Measurements from ENCODE around the gene ANKIB1. TPM values are rescaled to one million over a fixed set of nuclear protein-coding genes. Genes with fewer than 3 reads are reported as not detected.

The ANKIB1 gene
- total RNA-seq, 2 experiments from 2014 or later: 60.0 to 66.9 TPM

- ATAC-seq (ENCODE audit: poor library complexity) (no peak), DNase-seq (peak in 2 of 14 experiments; percentile 4 to 18)
- H3K27me3 ChIP-seq (ENCODE audit: control insufficient read depth in 1 of 2, insufficient read depth in 2 of 2, low read length in 2 of 2): peaks cover 2 to 11% of the 10 kb centered on the region in 2 experiments
- intact Hi-C loops (cut with DNase I, micrococcal nuclease): loop anchor here (1.0 to 5.0 kb wide), 4 partner anchors 24 to 632 kb away; partner anchors contain the start of gene GATAD1 (in 1 of the 2)
- no peaks in the 10 kb centered on the region for H3K9me3 ChIP-seq (ENCODE audit: control insufficient read depth in 1 of 2, insufficient read depth in 1 of 2, low read length in 2 of 2)
- no peaks in the 10 kb centered on the region for H3K36me3 ChIP-seq (ENCODE audit: insufficient read depth, low read length)
- H3K27me3 Mint-ChIP-seq: peaks cover 22% of the 10 kb centered on the region
- POLR2A ChIA-PET: interaction anchor here (1.7 to 6.0 kb wide), 2 partner anchors 24 to 178 kb away, joined by 6 to 50 read pairs; partner anchors contain the start of genes ANKIB1, GATAD1 and KRIT1
- H3K36me3 Mint-ChIP-seq (ENCODE audit: low read depth): no peaks in the 10 kb centered on the region
- CTCF ChIA-PET: interaction anchor here (0.9 to 4.5 kb wide), 6 partner anchors 8 to 105 kb away, joined by 3 to 41 read pairs (median 5); partner anchors contain the start of genes GATAD1, PEX1 and RBM48
- no peak overlapping the region for H3K27ac ChIP-seq (ENCODE audit: low read depth in 1 of 2, low read length in 2 of 2)
- no peak for TF ChIP-seq CTCF (IDR thresholded peaks at IDR 0.05)
- H3K4me1 ChIP-seq (ENCODE audit: insufficient read depth, low read length): peaks cover 11% of the 10 kb centered on the region
- no peak overlapping the region for H3K4me3 Mint-ChIP-seq
- H3K4me1 Mint-ChIP-seq (ENCODE audit: low read depth): peaks cover 12% of the 10 kb centered on the region
- H3K27ac Mint-ChIP-seq: no peak overlapping the region
- H3K4me3 ChIP-seq (ENCODE audit: low read length): no peak overlapping the region
- no peaks in the 10 kb centered on the region for H3K9me3 Mint-ChIP-seq
Observed at GRCh38 chr7:92423710-92424131, 177.9 kb downstream of the ANKIB1 start.

GRCh38 chr7:92425311-92425947 is 179.7 kb downstream of the ANKIB1 start:
- no peaks in the 10 kb centered on the region for H3K9me3 Mint-ChIP-seq

GRCh38 chr7:92427193-92427592 is 181.4 kb downstream of the ANKIB1 start:
- Mint-ChIP-seq H3K4me1 (ENCODE audit: low read depth) (peaks cover 12% of the 10 kb centered on the region), H3K4me3 (no peak overlapping the region), H3K9me3 (no peaks in the 10 kb centered on the region), H3K27ac (no peak overlapping the region), H3K27me3 (peaks cover 22% of the 10 kb centered on the region), H3K36me3 (ENCODE audit: low read depth) (no peaks in the 10 kb centered on the region)
- DNase-seq (no peak), ATAC-seq (ENCODE audit: poor library complexity) (no peak)
- H3K27ac ChIP-seq (ENCODE audit: low read depth in 1 of 2, low read length in 2 of 2): no peak overlapping the region
- no peaks in the 10 kb centered on the region for H3K36me3 ChIP-seq (ENCODE audit: insufficient read depth, low read length)
- CTCF ChIA-PET: interaction anchor here (0.7 to 2.2 kb wide), 3 partner anchors 20 to 69 kb away, joined by 3 to 11 read pairs (median 3); partner anchors contain the start of gene GATAD1
- TF ChIP-seq CTCF (IDR thresholded peaks at IDR 0.05): no peak
- peaks cover 11% of the 10 kb centered on the region for H3K4me1 ChIP-seq (ENCODE audit: insufficient read depth, low read length)
- peaks cover 2 to 11% of the 10 kb centered on the region in 2 experiments for H3K27me3 ChIP-seq (ENCODE audit: control insufficient read depth in 1 of 2, insufficient read depth in 2 of 2, low read length in 2 of 2)
- POLR2A ChIA-PET: no interaction called here
- no peak overlapping the region for H3K4me3 ChIP-seq (ENCODE audit: low read length)
- no peaks in the 10 kb centered on the region for H3K9me3 ChIP-seq (ENCODE audit: control insufficient read depth in 1 of 2, insufficient read depth in 1 of 2, low read length in 2 of 2)
- intact Hi-C loops (cut with DNase I, micrococcal nuclease): no loop called here

More at GRCh38 chr7:92425311-92425947, 179.7 kb downstream of the ANKIB1 start:
- ChIA-PET CTCF (interaction anchor here (2.2 kb wide), 1 partner anchor 22 kb away, joined by 11 read pairs; the partner anchor contains the start of gene GATAD1), POLR2A (interaction anchor here (6.0 kb wide), 1 partner anchor 22 kb away, joined by 50 read pairs; the partner anchor contains the start of gene GATAD1)
- Histone ChIP-seq H3K9me3 (ENCODE audit: control insufficient read depth in 1 of 2, insufficient read depth in 1 of 2, low read length in 2 of 2) (no peaks in the 10 kb centered on the region), H3K36me3 (ENCODE audit: insufficient read depth, low read length) (no peaks in the 10 kb centered on the region), H3K27me3 (ENCODE audit: control insufficient read depth in 1 of 2, insufficient read depth in 2 of 2, low read length in 2 of 2) (peaks cover 2 to 11% of the 10 kb centered on the region in 2 experiments), H3K4me3 (ENCODE audit: low read length) (no peak overlapping the region), H3K4me1 (ENCODE audit: insufficient read depth, low read length) (peaks cover 11% of the 10 kb centered on the region), H3K27ac (ENCODE audit: low read depth in 1 of 2, low read length in 2 of 2) (no peak overlapping the region)
- Mint-ChIP-seq H3K27ac (no peak overlapping the region), H3K4me1 (ENCODE audit: low read depth) (peaks cover 12% of the 10 kb centered on the region), H3K4me3 (peak overlapping the region; percentile 36), H3K36me3 (ENCODE audit: low read depth) (no peaks in the 10 kb centered on the region), H3K27me3 (peaks cover 22% of the 10 kb centered on the region)
- DNase-seq (peak in 8 of 14 experiments; percentile 4 to 48 (median 24)), ATAC-seq (ENCODE audit: poor library complexity) (no peak)
- intact Hi-C loops (cut with DNase I, micrococcal nuclease): no loop called here
- no peak for TF ChIP-seq CTCF (IDR thresholded peaks at IDR 0.05)

All from CD4-positive, alpha-beta T cell (primary cell).